HG03103 (cell line): ENCODE results near the gene DUOXA2.

Experiments used
- ATAC-seq: cut with Tn5 transposase; IDR thresholded peaks from one replicate; pipeline ENCODE4 v1.9.1; 2021; ENCODE audit warnings: low read depth; ENCODE audit not compliant: unreplicated experiment

DUOXA2 gene

DNA sequence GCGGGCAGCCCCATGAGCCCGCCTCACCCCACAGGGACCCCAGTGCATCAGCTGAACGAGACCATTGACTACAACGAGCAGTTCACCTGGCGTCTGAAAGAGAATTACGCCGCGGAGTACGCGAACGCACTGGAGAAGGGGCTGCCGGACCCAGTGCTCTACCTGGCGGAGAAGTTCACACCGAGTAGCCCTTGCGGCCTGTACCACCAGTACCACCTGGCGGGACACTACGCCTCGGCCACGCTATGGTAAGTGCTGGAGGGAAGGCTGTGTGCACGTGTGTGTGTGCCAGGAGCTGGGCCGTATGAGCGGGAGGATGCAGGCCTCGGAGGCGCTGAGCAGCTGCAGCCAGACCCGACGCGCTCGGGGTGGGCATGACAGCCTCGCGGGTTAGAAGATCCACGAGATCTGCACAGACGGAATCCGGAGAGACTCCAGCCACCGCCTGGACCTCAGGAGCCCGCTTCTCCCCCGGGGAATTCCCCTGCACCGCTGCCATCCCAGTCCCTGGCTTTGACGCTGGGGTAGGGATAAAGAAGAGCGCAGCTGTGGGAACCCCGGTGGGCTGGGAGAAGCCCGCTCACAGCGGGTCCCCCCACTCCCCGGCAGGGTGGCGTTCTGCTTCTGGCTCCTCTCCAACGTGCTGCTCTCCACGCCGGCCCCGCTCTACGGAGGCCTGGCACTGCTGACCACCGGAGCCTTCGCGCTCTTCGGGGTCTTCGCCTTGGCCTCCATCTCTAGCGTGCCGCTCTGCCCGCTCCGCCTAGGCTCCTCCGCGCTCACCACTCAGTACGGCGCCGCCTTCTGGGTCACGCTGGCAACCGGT lies 2.6 kb downstream of the DUOXA2 start:
- no peak for ATAC-seq

DNA sequence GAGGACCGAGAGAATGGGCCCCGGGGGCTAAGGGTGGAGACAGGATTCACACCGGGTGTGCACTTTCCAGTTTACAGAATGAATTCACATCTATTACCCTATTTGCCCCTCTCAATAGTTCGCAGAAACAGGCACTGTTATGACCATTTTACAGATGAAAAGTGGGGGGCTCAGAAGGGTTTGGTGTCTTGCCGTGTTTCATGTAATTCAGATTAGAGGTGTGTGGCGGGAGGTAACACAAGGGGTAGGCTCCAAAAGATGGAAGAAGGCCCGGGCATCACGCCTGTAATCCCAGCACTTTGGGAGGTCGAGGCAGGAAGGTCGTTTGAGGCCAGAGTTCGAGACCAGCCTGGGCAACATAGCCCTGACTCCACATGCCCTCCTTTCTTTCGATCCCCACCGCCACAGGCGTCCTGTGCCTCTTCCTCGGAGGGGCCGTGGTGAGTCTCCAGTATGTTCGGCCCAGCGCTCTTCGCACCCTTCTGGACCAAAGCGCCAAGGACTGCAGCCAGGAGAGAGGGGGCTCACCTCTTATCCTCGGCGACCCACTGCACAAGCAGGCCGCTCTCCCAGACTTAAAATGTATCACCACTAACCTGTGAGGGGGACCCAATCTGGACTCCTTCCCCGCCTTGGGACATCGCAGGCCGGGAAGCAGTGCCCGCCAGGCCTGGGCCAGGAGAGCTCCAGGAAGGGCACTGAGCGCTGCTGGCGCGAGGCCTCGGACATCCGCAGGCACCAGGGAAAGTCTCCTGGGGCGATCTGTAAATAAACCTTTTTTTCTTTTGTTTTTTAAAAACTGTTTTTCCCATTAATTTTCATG lies 3.4 kb downstream of the DUOXA2 start:
- no peak for ATAC-seq

DNA sequence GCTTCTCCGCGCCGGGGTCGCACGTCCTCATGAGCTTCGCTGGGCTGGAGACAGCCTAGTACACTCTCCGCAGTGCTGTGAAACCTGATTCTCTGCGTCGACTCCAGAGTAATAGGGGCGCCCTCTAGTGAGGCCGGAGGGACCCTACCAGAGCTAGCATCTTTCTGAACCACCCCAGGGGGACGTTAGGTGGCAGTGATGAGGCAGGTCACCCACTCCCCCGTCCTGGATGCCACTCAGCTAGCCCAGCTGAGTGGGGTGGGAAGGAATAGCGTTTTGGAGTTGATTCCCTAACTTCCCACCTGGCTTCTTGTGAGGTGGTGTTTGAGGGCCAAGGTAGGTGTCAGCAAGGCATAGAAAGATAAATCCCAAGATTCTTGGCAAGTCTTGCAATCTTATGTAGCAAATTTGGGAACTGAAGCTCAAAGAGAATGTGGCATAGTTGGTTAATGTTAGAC lies 4.0 kb downstream of the DUOXA2 start:
- peak; percentile 74 for ATAC-seq

DNA sequence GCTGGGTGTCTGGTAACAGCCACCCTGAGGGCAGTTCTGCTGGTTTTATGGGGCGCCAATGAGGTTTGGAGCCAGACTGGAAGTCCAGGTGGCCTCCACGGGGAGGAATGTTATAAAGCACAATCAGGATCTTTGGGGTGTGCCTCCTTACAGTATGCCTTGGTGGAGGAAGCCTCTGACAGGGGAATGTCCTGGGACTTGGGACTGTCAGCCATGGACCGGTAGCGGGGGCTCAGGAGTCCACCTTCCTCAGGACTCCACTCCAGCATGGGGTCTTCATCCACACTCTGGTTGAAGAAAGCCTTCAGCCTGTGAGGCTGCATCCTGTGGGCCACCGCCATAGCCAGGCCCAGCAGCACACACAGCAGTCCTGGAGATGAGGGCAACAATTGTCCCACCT lies 4.9 kb downstream of the DUOXA2 start:
- ATAC-seq, result no peak

DNA sequence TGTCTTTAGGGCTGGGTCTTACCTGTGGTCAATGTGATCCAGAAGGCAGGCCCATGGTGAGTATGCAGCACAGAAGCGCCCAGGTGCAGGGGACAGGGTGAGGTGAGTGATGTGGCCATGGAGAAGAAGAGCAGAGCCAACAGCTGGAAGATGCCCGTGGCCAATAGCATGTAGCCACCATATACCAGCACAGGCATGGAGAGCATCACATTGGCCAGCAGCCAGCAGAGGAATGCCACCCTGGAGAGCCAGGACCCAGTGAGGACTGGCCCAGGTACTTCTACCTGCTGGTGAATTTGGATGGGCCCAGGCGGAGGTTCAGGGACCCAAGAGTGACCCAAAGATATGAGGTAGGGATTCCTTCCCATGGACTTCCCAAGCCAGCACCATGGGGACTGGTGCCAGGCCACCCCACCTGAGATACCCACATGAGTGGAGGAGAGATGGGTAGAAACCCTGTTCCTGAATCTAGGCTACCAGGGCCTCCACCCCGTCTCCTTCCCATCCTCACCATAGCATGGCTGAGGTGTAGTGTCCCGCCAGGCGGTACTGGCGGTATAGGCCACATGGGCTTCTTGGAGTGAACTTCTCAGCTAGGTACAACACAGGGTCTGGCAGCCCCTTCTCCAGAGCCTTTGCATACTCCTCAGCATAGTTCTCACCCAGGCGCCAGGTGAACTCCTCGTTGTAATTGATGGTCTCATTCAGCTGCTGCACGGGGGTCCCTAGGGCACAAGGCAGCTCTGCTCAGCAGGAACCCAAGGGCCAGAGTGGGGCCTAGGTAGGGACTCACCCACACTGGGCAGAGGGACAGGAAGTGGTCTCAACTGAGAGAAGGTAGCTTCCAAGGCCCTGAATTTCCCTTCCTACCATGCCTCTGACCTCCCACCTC lies 6.2 kb downstream of the DUOXA2 start:
- ATAC-seq, result no peak

DNA sequence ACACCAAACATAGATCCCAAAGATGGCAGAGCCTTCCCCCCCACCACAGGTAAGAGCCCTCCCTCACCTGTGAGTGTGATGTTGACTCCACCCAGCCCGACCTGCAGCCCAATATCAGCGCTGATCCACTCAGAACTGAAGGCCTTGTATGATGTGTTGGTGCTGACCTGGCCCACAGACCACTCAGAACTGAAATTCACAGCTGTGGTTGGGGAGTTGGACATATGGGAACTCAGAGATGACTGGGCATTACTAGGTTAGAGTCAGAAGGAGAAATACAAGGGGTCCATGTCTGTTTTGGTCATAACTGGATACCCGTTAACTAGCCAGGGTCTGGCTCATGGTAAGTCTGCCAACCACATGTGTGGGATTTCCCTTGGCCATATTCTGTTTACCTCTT lies 6.9 kb downstream of the DUOXA2 start:
- ATAC-seq, result no peak

DNA sequence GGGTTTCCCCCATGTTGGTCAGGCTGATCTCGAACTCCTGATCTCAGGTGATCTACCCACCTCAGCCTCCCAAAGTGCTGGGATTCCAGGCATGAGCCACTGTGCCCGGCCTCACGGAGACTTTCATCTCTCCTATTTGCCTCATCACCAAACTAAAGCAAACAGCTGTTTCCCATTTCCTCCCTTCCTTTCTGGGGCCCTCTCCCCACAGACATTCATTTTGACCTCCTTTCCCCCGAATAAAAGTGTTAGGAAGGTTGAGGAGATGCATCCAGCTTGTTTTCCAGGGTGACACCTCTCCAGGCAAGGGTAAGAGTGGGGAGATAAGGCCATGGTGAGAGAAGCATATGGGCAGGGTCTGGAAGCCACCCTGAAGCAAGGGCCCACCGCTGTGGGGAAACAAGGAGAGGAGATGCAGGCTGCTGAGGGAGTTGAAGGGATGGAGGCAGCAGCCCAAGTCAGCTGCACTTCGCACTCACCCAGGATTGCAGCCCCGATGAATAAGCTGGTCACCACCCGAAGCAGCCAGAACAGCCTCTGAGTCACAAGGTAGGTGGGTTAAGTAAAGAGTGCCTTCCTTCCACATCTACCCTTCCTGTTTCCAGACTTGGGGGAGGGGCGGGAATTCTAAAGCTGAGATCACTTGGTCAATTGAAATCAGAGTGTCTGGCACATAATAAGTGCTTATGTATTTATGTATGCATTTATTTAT lies 7.7 kb downstream of the DUOXA2 start:
- no peak for ATAC-seq

DNA sequence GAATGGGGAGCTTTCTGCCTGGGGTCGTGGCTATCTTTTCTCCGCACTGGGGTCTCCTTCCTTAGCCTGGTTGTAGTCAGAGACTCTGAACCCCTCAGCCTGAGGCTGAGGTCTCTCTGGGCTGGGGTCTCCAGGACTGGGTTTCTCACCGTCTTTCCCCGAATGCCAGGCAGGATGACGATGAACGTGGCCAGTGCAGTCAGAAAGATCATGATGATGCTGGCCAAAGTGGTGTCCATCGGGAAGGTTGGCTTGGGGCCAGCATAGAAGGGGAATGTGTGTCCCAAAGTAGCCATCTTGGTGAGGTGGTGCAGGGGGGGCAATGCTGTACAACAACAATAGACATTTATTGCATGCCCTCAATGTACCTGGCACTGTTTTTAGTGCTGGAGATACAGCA lies 8.6 kb downstream of the DUOXA2 start:
- ATAC-seq, result no peak

DNA sequence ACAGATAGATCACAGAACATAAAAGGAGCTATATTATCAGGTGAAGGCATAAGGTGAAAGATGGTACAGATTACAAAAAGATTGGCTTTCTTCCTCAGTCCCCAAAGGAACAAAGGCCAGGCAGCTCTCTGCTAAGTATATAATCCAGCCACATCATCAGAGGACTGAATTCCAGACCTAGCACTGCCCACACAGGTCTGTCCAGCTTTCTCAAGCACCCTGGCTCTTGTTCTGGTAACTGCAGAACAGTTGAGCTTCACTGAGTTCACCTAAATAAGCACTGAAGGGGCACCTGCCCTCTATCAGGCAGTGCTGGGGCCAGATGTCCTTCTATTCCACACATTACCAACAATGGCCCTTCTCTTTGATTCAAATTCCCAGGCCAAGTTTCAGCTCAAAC lies 9.3 kb downstream of the DUOXA2 start:
- no peak for ATAC-seq

DNA sequence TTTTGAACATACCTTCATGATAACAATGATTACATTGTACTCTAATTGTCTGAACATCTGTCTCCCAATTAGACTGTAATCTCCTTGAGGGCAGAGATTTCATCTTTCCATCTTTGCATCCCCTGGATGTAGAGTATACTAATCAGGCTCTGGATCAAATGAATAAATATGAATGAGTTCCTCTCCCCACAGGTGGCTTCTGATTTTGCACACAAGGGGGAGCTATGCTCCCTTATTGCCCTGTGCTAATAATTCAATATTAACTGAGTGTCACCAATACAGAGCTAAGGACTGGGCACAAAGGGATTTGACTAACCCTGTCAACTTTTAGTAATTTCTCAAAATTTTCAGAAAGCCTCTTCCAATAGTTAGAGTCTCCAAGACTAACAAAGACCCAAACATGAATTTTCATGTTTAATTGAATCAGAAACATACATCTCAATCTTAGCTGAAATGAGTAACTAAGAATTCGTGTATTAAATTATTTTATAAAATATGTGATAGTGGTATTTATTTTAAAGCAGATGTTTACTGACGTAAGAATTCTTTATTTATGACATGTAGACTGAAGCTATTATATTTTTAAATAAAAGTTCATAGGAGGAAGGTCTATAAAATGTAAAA lies 12.5 kb downstream of the DUOXA2 start:
- ATAC-seq, result no peak

DNA sequence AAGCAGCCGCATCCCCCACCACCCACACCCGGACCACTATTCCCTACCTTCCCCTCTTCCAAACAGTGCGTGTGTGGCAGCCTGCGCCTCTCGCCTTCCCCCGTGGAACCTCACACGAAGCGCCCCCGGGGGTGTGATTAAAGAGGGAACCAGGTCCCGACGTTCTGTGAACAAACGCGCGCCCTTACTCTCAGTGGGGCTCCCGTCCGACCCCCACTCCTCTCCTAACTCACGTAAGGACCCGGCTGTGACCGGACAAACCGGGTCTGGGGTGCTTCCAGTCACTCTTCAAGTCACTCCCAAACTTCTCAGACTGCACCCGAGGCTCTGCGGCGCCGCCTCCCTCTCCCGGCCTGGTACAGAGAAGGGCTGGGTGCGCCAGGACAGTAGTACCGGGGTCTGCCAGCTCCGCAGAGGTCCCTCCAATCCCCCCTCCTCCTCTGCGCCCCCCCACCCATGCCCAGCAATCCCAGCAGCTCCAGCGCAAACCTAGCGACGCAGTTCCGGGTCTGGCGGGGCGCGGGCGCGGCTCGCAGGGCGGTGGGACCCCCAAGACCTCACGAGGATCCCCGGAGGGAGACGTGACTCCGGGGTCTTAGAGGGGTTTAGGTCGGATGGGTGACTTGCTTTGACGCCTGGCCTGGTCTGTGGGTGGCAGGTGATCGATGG lies 15.0 kb downstream of the DUOXA2 start:
- ATAC-seq, result no peak

DNA sequence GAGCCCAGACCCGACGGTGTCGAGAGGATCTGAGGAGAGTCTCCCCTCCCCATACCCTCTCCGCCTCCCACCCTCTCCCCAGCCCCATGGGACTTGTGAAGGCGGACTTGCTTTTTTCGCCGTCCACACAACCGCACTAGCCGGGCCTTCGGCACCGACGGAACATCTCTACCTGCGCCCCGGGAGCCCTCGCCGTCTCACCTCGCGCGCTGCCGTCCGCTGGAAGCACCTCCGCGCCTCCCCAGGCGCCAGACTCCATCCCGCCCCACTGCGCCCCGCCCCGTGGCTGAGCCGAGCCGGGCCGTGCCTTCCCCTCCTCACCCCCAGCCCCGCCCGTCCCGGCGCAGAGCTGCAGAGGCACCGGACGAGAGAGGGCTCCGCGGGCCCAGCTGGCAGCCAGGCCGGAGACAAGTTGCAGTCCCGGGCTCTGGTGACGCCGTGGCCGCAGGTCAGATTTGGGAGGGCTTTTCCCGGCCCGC lies 15.6 kb downstream of the DUOXA2 start, which contains the start of the genes DUOX1 and DUOXA1:
TSS of gene DUOX1 (plus strand) at position 344 of the 479 bp plus-strand sequence. CDS start 1,973 bp downstream, outside the sequence.
TSS of gene DUOXA1 (minus strand) at position 229 of the 479 bp plus-strand sequence. CDS start 6,865 bp downstream, outside the sequence.
- ATAC-seq, result no peak

DNA sequence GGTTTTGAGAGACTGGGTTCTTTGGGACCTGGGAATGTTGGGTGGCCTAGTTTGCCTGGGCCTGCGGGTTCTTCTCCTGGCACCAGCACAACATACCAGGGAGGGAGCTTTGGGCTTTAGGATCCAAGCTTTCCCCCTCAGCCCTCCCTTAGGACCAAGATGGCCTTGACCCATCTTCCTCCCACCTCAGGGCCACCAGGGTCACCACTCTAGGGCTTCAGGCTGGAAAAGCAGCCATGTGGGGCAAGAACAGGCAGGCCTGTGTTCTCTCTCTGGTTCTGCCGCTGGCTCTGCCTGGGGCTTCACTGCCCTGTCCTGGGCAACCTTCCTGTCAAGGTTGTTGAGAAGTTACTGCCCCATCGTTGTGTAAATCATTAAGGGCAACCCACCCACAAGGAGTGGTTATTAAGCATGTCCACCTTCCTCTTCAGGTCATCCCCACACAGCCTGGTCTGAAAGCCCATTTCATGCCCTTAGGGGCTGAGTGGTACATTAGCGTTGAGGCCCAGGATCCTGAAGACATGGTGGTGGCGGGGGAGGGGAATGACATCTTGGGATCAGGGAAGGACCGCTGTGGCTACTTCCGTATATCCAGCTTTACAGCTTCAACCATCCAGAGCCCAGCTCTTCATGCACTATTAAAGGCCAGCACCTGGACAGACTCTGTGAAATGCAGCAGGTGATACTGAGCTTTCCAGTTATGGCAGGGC lies 16.3 kb downstream of the DUOXA2 start:
- no peak for ATAC-seq

DNA sequence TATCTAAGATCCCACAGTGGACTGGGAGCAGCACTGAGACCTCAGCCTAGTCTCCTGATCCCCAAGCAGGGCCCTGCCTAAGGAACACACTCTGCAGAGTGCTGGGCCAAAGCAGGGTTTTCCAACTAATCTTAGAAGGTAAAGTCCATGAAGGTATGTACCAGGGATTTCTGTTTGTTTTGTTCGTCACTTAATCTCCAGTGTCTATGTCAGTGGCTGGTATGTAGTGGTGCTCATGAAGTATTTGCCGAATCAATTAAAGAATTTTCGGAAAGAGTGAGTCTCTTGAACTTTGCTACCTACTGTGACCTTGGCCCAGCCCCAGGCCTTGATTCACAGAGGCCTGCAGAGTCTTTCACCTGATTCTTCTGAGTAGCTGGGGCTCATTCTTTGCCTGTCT lies 17.4 kb downstream of the DUOXA2 start:
- no peak for ATAC-seq

DNA sequence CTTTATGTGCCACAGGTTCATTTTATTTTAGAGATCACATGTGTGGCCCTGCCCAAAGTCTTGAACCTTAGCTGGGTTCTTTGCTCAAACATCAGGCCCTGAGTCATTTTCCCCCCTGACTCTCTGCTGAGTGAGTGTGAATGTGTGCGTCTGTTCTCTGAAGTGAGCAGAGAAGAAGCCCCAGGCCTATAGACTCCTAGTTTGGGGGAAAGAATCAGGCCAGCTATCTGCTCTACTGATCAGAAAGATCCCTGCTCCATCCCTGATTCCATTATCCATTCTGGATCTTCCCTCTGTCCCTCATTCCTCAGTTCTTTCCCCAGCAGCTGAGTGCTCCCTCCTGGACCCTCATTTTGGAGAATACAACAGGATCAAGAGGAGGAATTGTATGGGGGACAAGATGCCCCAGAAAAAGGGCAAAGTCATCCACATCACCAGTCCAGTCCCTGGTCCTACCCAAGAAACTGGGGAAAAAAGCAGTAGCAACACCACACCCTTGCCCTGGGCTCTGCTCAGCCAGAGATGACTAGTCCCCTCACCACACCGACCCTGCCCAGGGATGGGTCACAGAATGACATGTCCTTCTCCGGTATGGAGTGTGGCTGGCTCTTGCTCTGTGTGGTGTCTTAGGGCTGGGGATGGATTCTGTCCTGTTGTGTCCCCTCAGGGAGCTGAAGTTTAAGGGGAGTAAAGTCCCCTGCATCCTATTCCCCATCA lies 18.9 kb downstream of the DUOXA2 start:
- ATAC-seq, result no peak

DNA sequence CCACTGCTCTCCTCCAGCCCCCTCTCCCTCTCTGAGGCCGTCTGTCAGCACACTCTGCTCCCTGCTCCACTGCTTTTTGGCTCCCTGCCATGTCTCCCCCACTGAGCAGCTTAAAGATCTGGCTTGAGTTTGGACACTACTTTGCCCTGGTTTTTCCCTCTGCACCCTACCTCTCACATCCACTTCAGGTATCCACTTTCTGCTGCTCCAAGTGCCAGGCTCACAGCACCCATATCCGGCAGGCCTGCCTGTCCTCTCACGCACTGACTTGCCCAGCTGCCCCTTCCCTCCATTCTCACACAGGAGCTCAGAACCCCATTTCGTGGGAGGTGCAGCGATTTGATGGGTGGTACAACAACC lies 19.4 kb downstream of the DUOXA2 start:
- ATAC-seq, result no peak

DNA sequence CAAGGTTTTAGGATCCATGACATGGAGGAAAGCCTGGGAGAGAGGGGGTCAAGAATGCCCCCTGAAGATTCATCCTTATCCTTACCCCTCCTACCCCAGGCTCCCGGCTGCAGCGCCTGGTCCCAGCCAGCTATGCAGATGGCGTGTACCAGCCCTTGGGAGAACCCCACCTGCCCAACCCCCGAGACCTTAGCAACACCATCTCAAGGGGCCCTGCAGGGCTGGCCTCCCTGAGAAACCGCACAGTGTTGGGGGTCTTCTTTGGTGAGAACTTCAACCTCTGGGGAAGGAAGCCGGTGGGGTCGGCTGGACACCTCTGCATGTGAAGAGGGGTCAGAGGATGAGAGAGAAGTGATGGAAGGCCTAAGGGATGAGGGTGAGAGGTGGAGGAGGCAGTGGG lies 19.9 kb downstream of the DUOXA2 start:
- ATAC-seq, result no peak
